Stomach (tissue), 4 donors: ENCODE results near the gene OTOGL.

Source experiments
- POLR2A ChIP-seq, 4 donors: fragments of 450-650 bp; IDR thresholded peaks; one replicate each; pipeline ENCODE4 v1.6.1; 2016; ENCODE audit warnings: antibody characterized with exemption in 4 of 4, control low read depth in 2 of 4, mild to moderate bottlenecking in 1 of 4, moderate library complexity in 1 of 4
- TF ChIP-seq, protein P1 (sequence below), 7 experiments: fragments of 450-650 bp in 4 of 7; fragments of 200-600 bp in 3 of 7; sonication (generic) in 3 of 7; IDR thresholded peaks; one replicate each; pipeline ENCODE4 v1.5.1; 2016 to 2019; ENCODE audit warnings: antibody characterized with exemption in 7 of 7, control low read depth in 2 of 7, mild to moderate bottlenecking in 1 of 7

DNA sequence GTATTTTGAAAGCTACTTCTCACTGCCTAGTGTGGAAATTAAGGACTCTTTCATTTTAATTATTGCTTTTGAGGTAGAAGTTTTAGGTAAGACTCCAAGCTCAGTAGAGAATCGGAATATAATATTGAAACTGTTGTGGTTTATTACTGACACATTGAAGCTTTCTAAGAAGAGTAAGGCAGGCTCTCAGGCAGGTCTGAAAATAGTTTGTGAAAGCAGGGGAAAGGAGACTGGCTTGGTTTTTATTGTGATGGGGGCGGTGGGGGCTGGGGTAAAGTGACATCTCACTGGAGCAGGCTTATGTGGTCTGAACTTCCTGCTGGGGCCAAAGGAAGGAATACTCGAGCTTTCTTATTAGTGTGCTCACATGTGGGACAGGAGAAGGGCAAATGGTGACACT, 79.5 kb downstream of the OTOGL start:
- TF ChIP-seq, protein P1, sequence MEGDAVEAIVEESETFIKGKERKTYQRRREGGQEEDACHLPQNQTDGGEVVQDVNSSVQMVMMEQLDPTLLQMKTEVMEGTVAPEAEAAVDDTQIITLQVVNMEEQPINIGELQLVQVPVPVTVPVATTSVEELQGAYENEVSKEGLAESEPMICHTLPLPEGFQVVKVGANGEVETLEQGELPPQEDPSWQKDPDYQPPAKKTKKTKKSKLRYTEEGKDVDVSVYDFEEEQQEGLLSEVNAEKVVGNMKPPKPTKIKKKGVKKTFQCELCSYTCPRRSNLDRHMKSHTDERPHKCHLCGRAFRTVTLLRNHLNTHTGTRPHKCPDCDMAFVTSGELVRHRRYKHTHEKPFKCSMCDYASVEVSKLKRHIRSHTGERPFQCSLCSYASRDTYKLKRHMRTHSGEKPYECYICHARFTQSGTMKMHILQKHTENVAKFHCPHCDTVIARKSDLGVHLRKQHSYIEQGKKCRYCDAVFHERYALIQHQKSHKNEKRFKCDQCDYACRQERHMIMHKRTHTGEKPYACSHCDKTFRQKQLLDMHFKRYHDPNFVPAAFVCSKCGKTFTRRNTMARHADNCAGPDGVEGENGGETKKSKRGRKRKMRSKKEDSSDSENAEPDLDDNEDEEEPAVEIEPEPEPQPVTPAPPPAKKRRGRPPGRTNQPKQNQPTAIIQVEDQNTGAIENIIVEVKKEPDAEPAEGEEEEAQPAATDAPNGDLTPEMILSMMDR (IDR thresholded peaks at IDR 0.05) = no peak
- TF ChIP-seq POLR2A (IDR thresholded peaks at IDR 0.05) = no peak
